Stimulated activated CD8-positive, alpha-beta memory T cell treated with anti-CD3 and anti-CD28 coated beads, Interleukin-4, amount 100 ng/mL, for 24 hours (primary cell): ENCODE results near the gene NELFB.

Experiments used
- DNase-seq: peaks from one replicate; pipeline ENCODE4 v3.0.0-alpha.2; 2020; ENCODE audit warnings: low read depth

The NELFB gene

DNA sequence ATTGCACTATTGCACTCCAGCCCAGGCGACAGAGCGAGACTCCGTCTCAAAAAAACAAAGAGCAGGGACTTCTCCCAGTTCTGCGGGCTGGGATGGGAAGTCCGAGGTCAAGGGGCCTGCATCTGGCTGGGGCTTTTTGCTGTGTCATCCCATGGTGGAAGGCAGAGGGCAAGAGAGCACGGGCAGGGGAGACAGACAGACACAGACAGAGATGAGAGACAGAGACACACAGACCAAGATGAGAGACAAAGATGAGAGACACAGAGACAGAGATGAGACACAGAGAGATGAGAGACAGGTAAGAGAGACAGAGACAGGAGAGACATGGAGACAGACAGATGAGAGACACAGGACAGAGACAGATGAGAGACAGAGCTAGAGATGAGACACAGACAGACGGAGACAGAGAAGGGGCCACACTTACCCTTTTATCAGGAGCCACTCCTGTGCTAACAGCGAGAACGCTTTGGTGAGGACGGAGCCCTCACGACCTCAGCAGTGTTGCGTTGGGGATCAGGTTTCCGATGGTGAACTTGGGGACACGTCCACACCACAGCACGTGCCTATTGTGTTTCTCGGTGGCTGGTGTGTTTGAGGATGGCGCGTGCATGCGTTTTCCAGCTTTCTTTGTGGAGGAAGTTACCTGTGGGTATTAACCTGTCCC is 13.5 kb downstream of the NELFB start:
- no peak for DNase-seq

GRCh38 chr9:137269231-137269772 is 14.2 kb downstream of the NELFB start:
- DNase-seq, result no peak

DNA sequence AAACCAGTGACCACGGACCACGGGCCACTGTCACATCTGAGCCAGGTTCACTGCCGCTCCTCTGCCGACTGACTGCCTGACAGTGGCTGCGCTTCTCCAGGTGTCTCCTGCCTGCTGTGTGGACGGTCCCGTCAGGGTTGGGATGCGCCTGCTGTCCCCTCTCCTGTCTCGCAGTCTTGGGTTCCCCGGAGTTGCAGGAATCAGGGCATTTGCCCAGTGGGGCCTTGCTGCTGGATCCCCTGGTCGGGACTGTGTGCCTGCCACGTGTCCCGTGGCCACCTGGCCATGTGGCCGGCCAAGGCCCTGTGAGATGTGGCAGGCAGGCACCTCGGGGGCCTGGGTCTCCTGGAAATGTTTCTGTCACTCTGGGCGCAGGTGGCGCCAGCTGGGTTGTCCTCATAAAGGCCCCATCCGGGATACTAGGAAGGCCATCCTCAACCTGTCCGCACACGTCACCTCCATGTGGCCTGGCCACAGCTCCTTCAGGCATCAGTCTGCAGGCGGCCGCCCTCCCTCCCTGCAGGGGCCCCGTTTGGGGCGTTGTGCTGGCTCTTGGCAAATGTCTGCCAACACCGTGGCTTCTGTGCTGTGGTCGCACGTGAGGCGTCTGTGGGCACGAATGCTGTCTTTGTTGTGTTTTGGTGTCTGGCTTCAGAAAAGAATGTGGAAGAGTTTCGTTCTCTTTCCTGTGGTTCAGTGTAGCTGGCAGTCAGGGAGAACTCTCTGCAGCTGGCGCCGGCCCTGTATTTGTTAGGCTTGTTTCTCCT is 16.0 kb downstream of the NELFB start:
- DNase-seq, result no peak

GRCh38 chr9:137271696-137272076 is 16.6 kb downstream of the NELFB start:
- no peak for DNase-seq

- no peak for DNase-seq
Measured at GRCh38 chr9:137272241-137273094, 17.3 kb downstream of the NELFB start.

GRCh38 chr9:137273095-137273490 is 18.0 kb downstream of the NELFB start:
- no peak for DNase-seq

DNA sequence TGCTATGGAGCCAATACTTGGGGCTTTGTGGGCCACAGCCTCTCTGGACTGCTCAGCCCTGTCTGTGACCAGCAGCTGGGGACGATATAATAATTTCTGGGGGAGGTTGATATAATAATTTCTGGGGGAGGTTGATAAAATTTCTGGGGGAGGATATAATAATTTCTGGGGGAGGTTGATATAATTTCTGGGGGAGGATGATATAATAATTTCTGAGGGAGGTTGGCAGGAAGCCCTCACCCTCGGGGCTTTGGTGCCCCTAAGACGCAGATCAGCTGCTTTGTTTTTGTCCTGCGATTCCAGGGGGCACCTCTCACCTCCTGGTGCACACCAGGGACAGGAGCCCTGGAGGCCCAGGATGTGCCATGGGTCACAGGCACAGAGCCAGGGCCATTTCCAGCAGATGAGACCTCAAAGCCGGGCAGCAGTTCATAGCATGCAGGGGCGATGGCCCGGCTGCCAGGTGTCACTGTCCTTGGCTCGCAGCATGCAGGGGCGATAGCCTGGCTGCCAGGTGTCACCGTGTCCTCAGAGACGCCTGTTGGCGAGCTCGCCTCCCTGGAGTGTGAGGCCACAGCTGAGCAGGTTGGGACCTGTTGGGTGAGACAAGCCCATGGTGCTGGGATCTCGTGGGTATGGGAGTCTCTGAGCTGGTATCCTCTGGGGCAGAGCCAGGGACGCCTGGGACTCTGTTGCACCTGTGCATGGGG is 18.6 kb downstream of the NELFB start:
- no peak for DNase-seq

GRCh38 chr9:137275203-137275587 is 20.1 kb downstream of the NELFB start:
- no peak for DNase-seq

- no peak for DNase-seq
Measured at GRCh38 chr9:137275588-137276472, 20.7 kb downstream of the NELFB start.

DNA sequence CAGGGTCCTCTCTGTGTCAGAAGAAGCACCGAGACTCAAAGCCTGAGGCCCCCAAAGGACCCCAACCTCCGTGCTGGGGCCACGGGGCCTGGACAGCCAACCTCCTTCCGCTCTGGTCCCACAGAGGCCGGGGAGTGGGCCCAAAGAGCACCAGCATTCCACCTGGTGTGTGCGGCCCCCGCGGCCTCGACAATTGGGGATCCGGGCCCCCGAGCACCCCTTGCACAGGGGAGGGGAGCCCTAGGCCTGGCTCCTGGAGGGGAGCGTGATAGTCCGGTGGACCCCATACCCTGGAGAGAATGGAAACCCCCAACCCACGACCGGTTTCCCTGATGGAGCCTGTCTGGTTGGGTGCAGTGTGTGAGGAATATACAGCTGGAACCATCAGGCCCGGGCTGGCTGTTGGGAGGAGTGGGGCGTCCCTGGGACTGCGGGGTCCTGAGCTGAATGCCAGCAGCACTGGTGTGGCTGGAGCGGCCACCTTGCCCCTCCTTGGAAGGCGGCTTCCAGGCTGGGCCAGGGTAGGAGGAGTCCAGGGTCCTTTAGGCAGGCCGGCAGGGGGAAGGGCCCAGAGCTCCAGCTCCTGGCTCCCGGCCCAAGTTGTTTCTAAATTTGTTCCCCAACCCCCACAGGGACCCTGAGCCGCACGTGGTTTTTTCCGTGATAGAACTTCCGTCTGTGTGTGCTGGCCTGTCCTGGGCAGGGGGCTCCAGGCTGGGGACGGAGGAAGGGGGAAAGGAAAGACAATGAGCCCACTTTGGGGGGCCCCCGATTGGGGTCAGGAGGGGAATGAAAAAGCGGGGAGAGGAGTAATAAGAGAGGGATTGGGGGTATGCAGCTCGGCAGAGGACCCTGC is 21.6 kb downstream of the NELFB start:
- DNase-seq, result no peak

DNA sequence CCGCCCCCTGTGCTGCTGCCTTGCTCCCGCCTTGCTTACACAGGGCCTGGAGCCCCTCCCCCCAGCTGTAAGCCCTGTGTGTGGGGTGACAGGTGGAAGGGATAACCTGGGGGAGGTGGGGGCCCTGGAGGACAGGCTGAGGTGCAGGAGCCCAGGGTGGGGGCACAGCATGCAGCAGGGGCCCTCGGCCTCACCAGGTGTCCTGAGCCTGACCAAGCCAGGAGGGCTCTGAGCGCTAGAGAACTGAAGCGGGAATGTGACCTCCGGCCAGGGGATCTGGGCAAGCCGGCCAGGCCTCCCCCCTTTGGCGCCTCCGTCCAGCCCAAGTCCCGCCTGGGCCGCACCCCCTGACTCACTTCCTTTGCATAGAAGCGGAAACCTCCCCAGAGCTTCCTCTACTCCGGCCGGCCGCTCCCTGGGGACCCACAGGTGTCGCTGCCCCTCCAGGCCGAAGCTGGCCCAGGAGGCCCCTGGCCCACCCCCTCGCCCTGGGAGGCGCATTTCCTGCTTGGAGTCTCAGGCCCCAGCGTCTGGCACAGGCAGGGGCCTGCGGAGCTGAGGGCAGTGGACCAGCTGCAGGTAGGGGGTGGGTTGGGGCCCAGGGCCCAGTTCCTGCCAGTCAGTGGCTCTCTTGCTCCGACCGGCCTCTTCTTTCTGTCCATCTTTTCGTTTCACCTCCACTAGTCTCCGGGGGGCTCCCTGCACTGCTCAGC is 22.4 kb downstream of the NELFB start, which contains the start of gene TOR4A:
TOR4A (plus strand) TSS at position 398 of the 713 bp plus-strand sequence. CDS start 964 bp downstream, outside the sequence.
- no peak for DNase-seq

DNA sequence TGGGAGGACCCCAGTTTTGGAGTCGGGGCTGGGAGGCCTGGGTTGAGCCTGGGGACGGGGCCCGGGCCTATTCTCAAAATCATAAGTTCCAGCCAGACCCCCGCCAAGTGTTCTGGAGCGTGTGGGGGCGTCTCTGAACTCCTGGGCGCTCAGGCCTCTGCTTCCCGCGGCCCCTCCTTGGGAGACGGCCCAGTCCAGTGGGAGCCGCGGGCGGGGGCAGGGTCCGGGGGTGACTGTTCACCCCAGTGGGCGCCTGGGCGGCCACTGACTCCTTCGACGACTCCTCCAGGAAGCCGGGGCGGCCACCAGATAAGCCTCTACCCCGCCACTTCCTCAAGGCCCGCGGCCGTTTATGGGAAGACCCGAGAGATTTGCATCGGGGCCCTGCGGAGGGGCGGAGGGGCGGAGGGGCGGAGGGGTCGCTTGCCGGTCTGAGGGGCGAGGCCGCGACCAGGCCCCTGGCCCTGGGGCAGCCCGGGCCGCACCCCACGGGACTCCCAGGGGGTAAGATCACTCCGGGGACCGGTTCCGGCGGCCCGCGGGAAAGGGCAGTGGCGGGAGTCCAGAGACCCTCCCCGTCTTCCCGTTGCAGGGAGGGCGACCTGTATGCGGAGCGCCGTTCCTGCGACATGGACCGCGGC is 23.1 kb downstream of the NELFB start:
- no peak for DNase-seq

GRCh38 chr9:137278721-137279711 is 23.9 kb downstream of the NELFB start:
- no peak for DNase-seq

DNA sequence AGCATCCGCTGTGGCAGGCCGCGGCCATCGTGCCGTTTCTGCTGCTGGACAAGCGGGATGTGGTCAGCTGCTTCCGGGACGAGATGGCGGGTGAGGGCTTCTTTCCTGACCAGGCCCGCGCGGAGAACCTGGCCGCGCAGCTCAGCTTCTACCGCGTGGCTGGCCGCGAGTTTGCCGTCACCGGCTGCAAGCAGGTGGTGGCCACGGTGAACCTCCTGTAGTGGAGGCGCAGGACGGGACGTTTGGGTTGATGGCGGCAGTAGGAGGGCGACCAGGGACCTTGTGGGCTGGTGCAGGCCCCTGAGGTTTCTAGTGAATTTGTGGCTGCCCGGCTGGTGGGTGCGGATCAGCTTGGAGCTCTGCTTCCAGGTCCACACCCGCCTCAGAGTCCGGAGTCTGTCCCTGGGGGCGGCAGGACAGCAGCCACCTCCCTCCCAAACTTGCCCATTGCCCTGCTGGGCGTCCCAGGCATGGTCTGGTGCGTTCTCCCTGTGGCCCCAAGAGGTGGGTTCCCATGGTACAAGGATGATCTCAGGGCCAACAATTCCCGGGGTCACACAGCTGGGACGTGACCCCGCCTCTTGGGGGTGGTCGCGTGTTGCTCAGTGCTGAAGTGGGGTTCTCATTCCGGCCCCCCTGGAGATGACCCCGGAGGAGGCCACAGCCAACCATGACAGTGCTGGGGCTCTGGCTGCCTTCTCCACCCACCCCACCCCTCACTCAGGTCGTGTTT is 24.8 kb downstream of the NELFB start:
- DNase-seq, result no peak

- DNase-seq, result no peak
Measured at GRCh38 chr9:137280474-137281344, 25.6 kb downstream of the NELFB start.
